Activated CD4-positive, alpha-beta T cell treated with anti-CD3 and anti-CD28 coated beads, Interleukin-2, amount 50 U/mL, for 16 hours (primary cell): ENCODE results near the gene DNHD1.

Source experiments
- DNase-seq: peaks from one replicate; pipeline ENCODE4 v3.0.0-alpha.2; 2020

The DNHD1 gene

GRCh38 chr11:6567371-6567745, 70.3 kb downstream of the DNHD1 start:
- no peak for DNase-seq

- no peak for DNase-seq
Observed at GRCh38 chr11:6568191-6568918, 71.3 kb downstream of the DNHD1 start.

GRCh38 chr11:6569706-6570105, 72.6 kb downstream of the DNHD1 start:
- no peak for DNase-seq

- no peak for DNase-seq
Observed at GRCh38 chr11:6570691-6571427, 73.8 kb downstream of the DNHD1 start.

GRCh38 chr11:6571434-6572008, 74.4 kb downstream of the DNHD1 start:
- no peak for DNase-seq

- no peak for DNase-seq
Observed at GRCh38 chr11:6572215-6572614, 75.1 kb downstream of the DNHD1 start.

- no peak for DNase-seq
Observed at GRCh38 chr11:6574816-6575715, 78.0 kb downstream of the DNHD1 start.

GRCh38 chr11:6576471-6577373, 79.6 kb downstream of the DNHD1 start:
- DNase-seq = no peak

GRCh38 chr11:6578134-6578533, 81.1 kb downstream of the DNHD1 start:
- no peak for DNase-seq

- DNase-seq = no peak
Observed at GRCh38 chr11:6579681-6580080, 82.6 kb downstream of the DNHD1 start.

- DNase-seq = no peak
Observed at GRCh38 chr11:6583584-6583983, 86.5 kb downstream of the DNHD1 start.

GRCh38 chr11:6584528-6584927, 87.4 kb downstream of the DNHD1 start:
- no peak for DNase-seq

- DNase-seq = no peak
Observed at GRCh38 chr11:6586434-6587359, 89.6 kb downstream of the DNHD1 start.

- DNase-seq = no peak
Observed at GRCh38 chr11:6587360-6587953, 90.4 kb downstream of the DNHD1 start.

GRCh38 chr11:6588018-6588417, 90.9 kb downstream of the DNHD1 start:
- no peak for DNase-seq

GRCh38 chr11:6594142-6594768, 97.2 kb downstream of the DNHD1 start:
- no peak for DNase-seq

- DNase-seq = no peak
Observed at GRCh38 chr11:6596239-6596877, 99.3 kb downstream of the DNHD1 start.

GRCh38 chr11:6598555-6598954, 101.5 kb downstream of the DNHD1 start:
- DNase-seq = no peak

GRCh38 chr11:6599449-6599848, 102.4 kb downstream of the DNHD1 start:
- DNase-seq = no peak
